ENCODE results near the gene SPART.
"Not testable (repeated sequence)": the region's sequence is repeated elsewhere in the genome, so short reads cannot be mapped to it uniquely, and the experiment has no call there.

The SPART gene

DNA sequence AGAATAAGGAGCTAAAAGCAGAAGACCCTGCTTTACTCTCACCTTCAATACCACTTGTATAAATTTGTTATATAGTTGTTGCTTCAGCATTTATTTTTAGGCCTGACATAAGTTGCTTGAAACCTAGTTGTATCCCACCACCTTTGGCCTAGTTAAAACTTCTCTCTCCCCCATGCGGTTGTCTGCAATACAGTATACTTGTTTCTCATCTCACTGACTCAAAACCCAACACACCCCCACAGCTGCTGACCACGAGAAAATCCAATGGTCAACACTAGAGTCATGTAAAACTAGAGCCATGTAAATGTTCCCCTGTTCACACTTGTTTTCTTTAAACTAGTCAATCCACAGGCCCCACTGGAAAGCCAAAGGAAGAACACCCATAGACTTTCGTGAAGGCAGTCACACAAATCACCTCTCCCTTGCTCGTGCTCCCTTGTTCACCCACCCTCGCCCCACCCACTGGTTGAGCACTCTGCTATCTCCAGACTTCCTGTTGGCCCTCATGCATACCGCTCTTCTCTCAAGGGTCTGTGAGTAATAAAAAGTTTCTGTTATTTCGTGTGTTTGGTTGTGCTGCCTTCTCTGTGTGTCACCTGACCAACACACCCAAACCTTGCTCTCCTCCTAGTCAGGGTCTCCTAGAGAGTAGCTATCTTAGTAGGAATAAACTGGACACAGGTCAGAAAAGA lies 35.6 kb downstream of the SPART start:
- no peak for DNase-seq

DNA sequence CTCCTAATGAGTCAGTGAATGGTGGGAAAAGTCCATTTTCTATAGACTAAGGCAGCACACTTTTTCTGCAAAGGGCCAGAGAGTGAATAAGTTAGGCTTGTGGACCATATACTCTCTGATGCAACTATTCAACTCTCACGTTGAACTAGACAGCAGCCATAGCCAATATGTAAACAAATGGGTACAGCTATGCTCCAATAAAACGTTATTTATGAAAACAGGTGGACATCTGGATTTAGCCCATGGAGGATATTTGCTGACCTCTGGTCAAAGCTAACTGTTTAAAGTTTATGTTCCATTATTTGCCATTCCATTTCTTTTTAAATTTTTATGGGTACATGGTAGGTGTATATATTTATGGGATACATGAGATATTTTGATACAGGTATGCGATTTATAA lies 43.9 kb downstream of the SPART start:
- no peak for DNase-seq

DNA sequence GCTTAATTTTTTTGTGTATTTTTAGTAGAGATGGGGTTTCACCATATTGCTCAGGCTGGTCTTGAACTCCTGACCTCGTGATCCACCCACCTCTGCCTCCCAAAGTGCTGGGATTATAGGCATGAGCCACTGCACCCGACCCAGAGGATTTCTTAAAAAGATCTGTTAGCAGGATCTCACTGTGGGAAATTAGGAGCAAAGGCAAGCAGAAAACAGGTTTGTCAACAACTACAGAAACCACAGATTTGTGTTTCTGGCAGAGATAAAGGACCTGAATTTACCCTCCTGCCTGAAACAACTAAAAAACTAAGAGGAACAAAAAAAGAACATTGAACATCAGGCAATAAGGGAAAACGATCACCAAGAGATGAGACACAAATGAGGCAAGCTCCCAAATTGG lies 46.7 kb downstream of the SPART start:
- DNase-seq: not testable (repeated sequence)

- no peak for DNase-seq
Observed at GRCh38 chr13:36298535-36299068, 47.6 kb downstream of the SPART start.

GRCh38 chr13:36297366-36298338 lies 48.5 kb downstream of the SPART start, which contains the start of gene CCDC169:
Gene CCDC169 (minus strand): TSS chr13:36297814. CDS start chr13:36297719, 95 bp downstream.
- DNase-seq: peak; percentile 75

- DNase-seq: no peak
Observed at GRCh38 chr13:36294096-36294495, 52.1 kb downstream of the SPART start.

DNA sequence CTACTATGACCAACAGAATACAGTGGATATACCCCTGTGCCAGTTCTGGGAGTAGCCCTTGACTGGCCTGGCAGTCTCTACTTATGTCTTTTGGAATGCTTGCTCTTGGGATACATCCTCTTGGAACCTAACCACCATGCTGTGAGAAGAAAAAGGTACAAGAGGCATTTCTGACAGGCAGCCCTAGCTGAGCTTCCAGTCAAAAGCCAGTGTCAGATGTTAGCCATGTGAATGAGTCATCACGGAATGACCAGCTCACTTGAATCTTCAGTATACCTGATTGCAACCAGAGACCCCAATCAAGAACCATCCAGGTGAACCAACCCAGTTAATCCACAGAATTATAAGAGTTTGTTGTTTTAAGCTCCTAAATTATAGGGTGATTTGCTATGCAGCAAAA lies 52.7 kb downstream of the SPART start:
- no peak for DNase-seq

DNA sequence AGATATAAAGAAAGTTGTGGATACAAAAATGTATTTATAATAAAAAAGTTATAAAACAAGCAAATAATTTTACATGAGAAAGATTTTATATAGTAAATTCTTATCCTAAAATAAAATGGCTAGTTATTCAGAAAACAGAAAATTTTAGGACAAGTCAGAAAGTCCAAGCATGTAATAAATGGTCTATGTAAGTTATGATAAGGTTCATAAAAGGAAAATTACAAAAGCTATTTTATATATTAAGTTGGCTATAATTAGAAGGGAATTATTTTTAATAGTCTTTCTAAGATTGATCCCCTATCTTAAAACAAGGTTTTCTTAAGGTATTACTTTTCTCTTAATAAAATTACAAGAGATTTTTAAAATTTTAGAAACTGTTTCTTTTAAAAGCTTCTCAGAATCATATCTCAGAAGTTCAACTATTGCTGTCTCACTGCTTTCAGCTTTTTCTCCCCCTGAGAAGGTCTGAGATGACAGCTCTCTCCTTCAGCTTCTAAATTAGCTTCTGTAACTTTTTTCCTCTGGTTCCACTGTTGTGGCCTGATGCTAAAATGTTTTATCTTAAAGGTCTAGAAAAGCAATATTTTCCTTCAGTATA lies 57.3 kb downstream of the SPART start:
- DNase-seq: no peak

DNA sequence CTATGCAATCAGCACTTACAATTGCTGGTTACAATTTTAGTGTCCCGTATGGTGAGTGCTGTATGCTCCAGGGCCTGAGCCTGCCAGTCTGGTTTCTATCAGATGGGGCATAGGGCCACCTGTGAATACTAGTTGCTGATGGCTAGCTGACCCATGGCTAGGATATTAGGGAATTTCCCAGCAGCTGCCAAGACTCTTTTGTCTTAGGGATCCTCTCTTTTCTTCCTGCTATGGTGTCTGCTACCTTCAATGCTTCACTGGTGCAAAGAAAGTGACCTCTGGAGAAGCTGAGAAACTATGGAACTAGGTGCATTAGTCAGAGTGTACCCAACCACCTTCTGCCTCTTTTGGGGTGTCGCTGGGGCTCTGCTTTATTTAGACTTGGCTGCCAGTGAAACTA lies 60.2 kb downstream of the SPART start:
- no peak for DNase-seq

- DNase-seq: peak; percentile 24
Observed at GRCh38 chr13:36282821-36283432, 63.3 kb downstream of the SPART start.

- DNase-seq: peak; percentile 30
Observed at GRCh38 chr13:36275190-36276002, 70.8 kb downstream of the SPART start.

- DNase-seq: no peak
Observed at GRCh38 chr13:36273431-36273830, 72.8 kb downstream of the SPART start.

DNA sequence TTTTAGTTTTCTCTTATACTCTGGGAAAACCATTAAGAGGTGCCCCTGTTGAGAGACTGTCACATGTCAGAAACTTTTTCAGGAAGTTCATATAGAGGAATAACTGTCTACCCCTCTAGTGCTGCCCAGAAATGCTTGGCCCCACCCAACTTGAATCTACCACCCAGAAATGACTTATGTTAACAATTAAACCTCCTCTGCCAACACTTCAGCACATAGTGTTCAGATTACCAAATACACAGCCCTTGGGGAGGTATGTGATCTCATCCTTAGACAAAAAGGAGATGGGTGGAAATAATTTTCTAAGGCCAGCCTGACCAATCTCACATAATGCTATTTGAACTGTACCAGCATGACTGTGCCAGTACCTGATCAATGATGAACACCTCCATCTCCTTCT lies 84.2 kb downstream of the SPART start:
- no peak for DNase-seq

DNA sequence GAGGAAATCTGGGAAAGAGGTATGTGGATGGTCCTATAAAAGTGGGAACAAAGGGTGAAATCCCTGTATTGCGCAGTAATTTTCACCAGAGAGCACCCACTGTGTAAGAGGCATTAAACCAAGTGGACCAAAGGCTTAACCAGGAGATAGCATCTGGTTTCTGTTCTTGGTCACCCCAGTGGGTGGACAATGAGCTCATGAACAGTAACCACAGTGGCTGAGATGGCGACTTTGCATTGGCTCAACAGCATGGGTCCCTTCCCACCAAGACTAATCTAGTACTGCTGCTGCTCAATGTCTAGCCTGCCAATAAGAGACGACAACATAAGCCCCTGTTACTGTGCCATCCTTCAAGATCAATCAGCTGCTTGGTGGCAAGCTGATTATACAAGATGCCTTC lies 85.2 kb downstream of the SPART start:
- no peak for DNase-seq

DNA sequence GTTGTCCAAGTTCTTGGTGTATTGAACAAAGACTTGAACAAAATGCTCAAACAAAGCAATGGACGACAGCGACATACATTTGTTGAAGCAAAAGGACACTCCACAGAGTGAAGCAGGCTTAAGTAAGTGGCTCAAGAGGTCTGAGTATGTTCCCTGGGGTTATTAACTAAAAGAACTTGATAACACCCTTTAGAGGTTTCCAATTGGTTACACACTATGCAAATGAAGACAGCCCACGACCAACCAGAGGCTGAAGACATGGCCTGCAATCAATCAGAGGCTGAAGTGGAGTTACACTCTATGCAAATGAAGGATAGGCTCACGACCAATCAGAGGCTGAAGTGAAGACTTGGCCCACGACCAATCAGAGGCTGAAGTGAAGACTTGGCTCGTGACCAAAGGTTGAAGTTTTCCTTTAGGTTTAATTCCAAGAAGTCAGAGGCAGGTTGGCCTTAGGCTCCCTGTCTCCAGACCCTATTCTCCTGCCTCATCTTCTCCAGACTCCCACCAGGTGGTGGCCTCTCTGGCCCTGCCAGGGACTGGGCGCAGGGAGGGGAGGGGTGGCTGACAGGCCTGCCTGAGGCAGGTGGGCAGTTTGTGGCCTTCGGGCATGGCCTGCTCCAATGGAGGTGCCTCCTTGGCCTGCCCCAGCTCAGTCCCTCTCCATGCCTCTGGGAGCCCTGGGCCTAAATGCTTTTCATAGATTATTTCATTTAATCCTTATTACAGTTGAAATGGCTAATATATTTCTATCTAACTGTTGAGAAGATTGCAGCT lies 86.6 kb downstream of the SPART start:
- DNase-seq: no peak

- DNase-seq: no peak
Observed at GRCh38 chr13:36258831-36259230, 87.4 kb downstream of the SPART start.

Measured in activated CD4-positive, alpha-beta T cell treated with anti-CD3 and anti-CD28 coated beads, Interleukin-10, Interleukin-2, amounts not matched to agents 100 ng/mL and 50 ng/mL, durations not matched to agents 16 hours and 8 hours (primary cell).